Activated naive CD4-positive, alpha-beta T cell treated with anti-CD3 and anti-CD28 coated beads, Interleukin-2, amount 50 U/mL, for 72 hours (primary cell): ENCODE results near the gene PTTG1. TPM values are rescaled to one million over a fixed set of nuclear protein-coding genes. Genes with fewer than 3 reads are reported as not detected.

Experiments
- ATAC-seq, 2 donors: fragments of 150-1000 bp; cut with Tn5 transposase; 2 replicates each; pipeline ENCODE4 v1.10.0; 2021; ENCODE audit warnings: mild to moderate bottlenecking in 2 of 2, moderate library complexity in 2 of 2
- DNase-seq, 2 donors: peaks; one replicate each; pipeline ENCODE4 v3.0.0; 2021 to 2022; ENCODE audit warnings: low spot score in 2 of 2
- H3K27ac Mint-ChIP-seq, 2 donors: one replicate each; pipeline ENCODE4 v1.8.0; 2022; ENCODE audit warnings: mild to moderate bottlenecking in 2 of 2, mixed read lengths in 2 of 2
- H3K36me3 Mint-ChIP-seq, 2 donors: one replicate each; pipeline ENCODE4 v1.8.0; 2022; ENCODE audit warnings: mixed read lengths in 2 of 2
- H3K9me3 Mint-ChIP-seq, 2 donors: one replicate each; pipeline ENCODE4 v1.8.0; 2022; ENCODE audit warnings: mixed read lengths in 2 of 2
- total RNA-seq, 2 donors: library from RNA; stranded (reverse); gene quantifications; one replicate each; pipeline ENCODE4 v1.2.3, GENCODE V29; 2022

The PTTG1 gene
- total RNA-seq, 2 donors from 2014 or later: 165 to 373 TPM

- H3K9me3 Mint-ChIP-seq: no peaks in the 10 kb centered on the region
- ATAC-seq (no peak), DNase-seq (no peak)
- H3K36me3 Mint-ChIP-seq: peaks cover 22 to 76% of the 10 kb centered on the region in 2 donors
- H3K27ac Mint-ChIP-seq: no peak overlapping the region
Observed at GRCh38 chr5:160473681-160474080, 52.0 kb downstream of the PTTG1 start.

- ATAC-seq (no peak), DNase-seq (no peak)
- no peak overlapping the region for H3K27ac Mint-ChIP-seq
- no peaks in the 10 kb centered on the region for H3K9me3 Mint-ChIP-seq
- peaks cover 21 to 74% of the 10 kb centered on the region in 2 donors for H3K36me3 Mint-ChIP-seq
Observed at GRCh38 chr5:160474084-160474483, 52.4 kb downstream of the PTTG1 start.

GRCh38 chr5:160475864-160476438, 54.3 kb downstream of the PTTG1 start:
- no peak for DNase-seq
- no peak for ATAC-seq
- Mint-ChIP-seq H3K9me3 (no peaks in the 10 kb centered on the region), H3K27ac (no peak overlapping the region), H3K36me3 (peaks cover 7 to 73% of the 10 kb centered on the region in 2 donors)

GRCh38 chr5:160477266-160477970, 55.8 kb downstream of the PTTG1 start:
- ATAC-seq (no peak), DNase-seq (no peak)

GRCh38 chr5:160478163-160478562, 56.5 kb downstream of the PTTG1 start:
- DNase-seq: no peak
- Mint-ChIP-seq H3K36me3 (peaks cover 7 to 58% of the 10 kb centered on the region in 2 donors), H3K9me3 (no peaks in the 10 kb centered on the region), H3K27ac (peak overlapping the region in 1 of 2 donors; percentile 18)
- no peak for ATAC-seq

More at GRCh38 chr5:160477266-160477970, 55.8 kb downstream of the PTTG1 start:
- Mint-ChIP-seq H3K27ac (peak overlapping the region; percentile 55 to 67), H3K9me3 (no peaks in the 10 kb centered on the region), H3K36me3 (peaks cover 7 to 60% of the 10 kb centered on the region in 2 donors)

Other genes starting within 250 kb of the PTTG1 start
- gene FABP6, start 192.3 kb upstream of the PTTG1 start, total RNA-seq: not detected
- gene CCNJL, start 109.3 kb upstream of the PTTG1 start, total RNA-seq: under 1 TPM; 0.07 to 0.12 TPM
- not detected for gene C1QTNF2, start 51.2 kb upstream of the PTTG1 start, total RNA-seq
- gene FAM200C, start 21.8 kb upstream of the PTTG1 start, total RNA-seq: 1 to 10 TPM in 1 of 2 donors, under 1 TPM in 1; 0.82 to 1.1 TPM
- gene SLU7, start 2.8 kb upstream of the PTTG1 start, total RNA-seq: 10 to 100 TPM; 36.5 to 53.5 TPM